ENCODE measurements around the gene ANO8. TPM values are rescaled to one million over a fixed set of nuclear protein-coding genes. Genes with fewer than 3 reads are reported as not detected.
"Not testable (repeated sequence)": the region's sequence is repeated elsewhere in the genome, so short reads cannot be mapped to it uniquely, and the experiment has no call there.

ANO8 gene
- total RNA-seq, 2 donors from 2014 or later: 7.0 to 16.5 TPM

- WGBS, 2 donors: 67 to 73% methylated on average over 3 of the region's 3 CpGs
- H3K4me3 ChIP-seq: no peak overlapping the region
- intact Hi-C loops (cut with DNase I): no loop called here
Observed at GRCh38 chr19:17279436-17279835, 55.2 kb downstream of the ANO8 start.

GRCh38 chr19:17275441-17276175, 59.0 kb downstream of the ANO8 start:
- H3K36me3 ChIP-seq (replicated peaks in 1 of 2; ENCODE audit: insufficient read depth in 1 of 2, low read depth in 2 of 2): peaks cover 0 to 26% of the 10 kb centered on the region in 2 donors
- no peak for TF ChIP-seq POLR2A (IDR thresholded peaks at IDR 0.05)
- TF ChIP-seq CTCF (IDR thresholded peaks at IDR 0.05): no peak

More at GRCh38 chr19:17279436-17279835, 55.2 kb downstream of the ANO8 start:
- no peaks in the 10 kb centered on the region for H3K9me3 ChIP-seq
- H3K27ac ChIP-seq: no peak overlapping the region
- H3K27me3 ChIP-seq: peaks cover 0 to 10% of the 10 kb centered on the region in 2 donors
- peaks cover 0 to 14% of the 10 kb centered on the region in 2 donors for H3K36me3 ChIP-seq (replicated peaks in 1 of 2; ENCODE audit: insufficient read depth in 1 of 2, low read depth in 2 of 2)
- H3K4me1 ChIP-seq: peaks cover 17% of the 10 kb centered on the region
- no peak for TF ChIP-seq CTCF (IDR thresholded peaks at IDR 0.05)
- no peak for TF ChIP-seq POLR2A (IDR thresholded peaks at IDR 0.05)
- ATAC-seq (no peak), DNase-seq (no peak)

GRCh38 chr19:17274892-17275291, 59.8 kb downstream of the ANO8 start:
- H3K27ac ChIP-seq; H3K4me1 ChIP-seq; H3K4me3 ChIP-seq; intact Hi-C loops (cut with DNase I); H3K27me3 ChIP-seq; H3K9me3 ChIP-seq; DNase-seq; ATAC-seq: not testable (repeated sequence)
- H3K36me3 ChIP-seq (replicated peaks in 1 of 2; ENCODE audit: insufficient read depth in 1 of 2, low read depth in 2 of 2): peaks cover 0 to 26% of the 10 kb centered on the region in 2 donors
- whole genome bisulfite sequencing, 2 donors: 92 to 98% methylated on average over 3 of the region's 3 CpGs

More at GRCh38 chr19:17275441-17276175, 59.0 kb downstream of the ANO8 start:
- intact Hi-C loops (cut with DNase I): no loop called here
- WGBS, 2 donors: 89 to 96% methylated on average over 12 to 19 of the region's 19 CpGs
- no peak for ATAC-seq
- H3K27ac ChIP-seq: no peak overlapping the region
- no peak overlapping the region for H3K4me3 ChIP-seq
- H3K9me3 ChIP-seq: no peaks in the 10 kb centered on the region
- no peaks in the 10 kb centered on the region for H3K27me3 ChIP-seq
- H3K4me1 ChIP-seq: no peaks in the 10 kb centered on the region
- DNase-seq: no peak

Other genes with a start within 250 kb of the ANO8 start
- 10 to 100 TPM; 13.2 to 20.1 TPM for gene USE1, start 119.5 kb downstream of the ANO8 start, total RNA-seq
- 10 to 100 TPM; 27.4 to 27.8 TPM for gene OCEL1, start 108.6 kb downstream of the ANO8 start, total RNA-seq
- 10 to 100 TPM; 67.6 to 83.3 TPM for gene NR2F6, start 88.9 kb downstream of the ANO8 start, total RNA-seq
- gene USHBP1, start 70.1 kb downstream of the ANO8 start, total RNA-seq: 10 to 100 TPM in 1 of 2 donors, 1 to 10 TPM in 1; 9.2 to 10.4 TPM
- 10 to 100 TPM; 45.2 to 84.6 TPM for gene BABAM1, start 67.4 kb downstream of the ANO8 start, total RNA-seq
- gene ANKLE1, start 53.0 kb downstream of the ANO8 start, total RNA-seq: under 1 TPM in 1 of 2 donors, not detected in 1; 0.33 TPM
- 10 to 100 TPM; 10.2 to 12.2 TPM for gene ABHD8, start 31.4 kb downstream of the ANO8 start, total RNA-seq
- 100 to 1,000 TPM in 1 of 2 donors, 10 to 100 TPM in 1; 47.7 to 152 TPM for gene MRPL34, start 29.0 kb downstream of the ANO8 start, total RNA-seq
- gene DDA1, start 25.3 kb downstream of the ANO8 start, total RNA-seq: 1 to 10 TPM; 3.3 to 6.2 TPM
- 100 to 1,000 TPM in 1 of 2 donors, 10 to 100 TPM in 1; 13.7 to 127 TPM for gene GTPBP3, start 2.7 kb upstream of the ANO8 start, total RNA-seq
- gene PLVAP, start 42.5 kb upstream of the ANO8 start, total RNA-seq: 10 to 100 TPM; 37.9 to 49.8 TPM
- gene CCDC194, start 59.3 kb upstream of the ANO8 start, total RNA-seq: not detected
- gene BST2, start 70.8 kb upstream of the ANO8 start, total RNA-seq: 10 to 100 TPM; 34.3 to 43.6 TPM
- gene MVB12A, start 85.2 kb upstream of the ANO8 start, total RNA-seq: 10 to 100 TPM; 33.3 to 34.8 TPM
- under 1 TPM in 1 of 2 donors, not detected in 1; 0.52 TPM for gene TMEM221, start 113.8 kb upstream of the ANO8 start, total RNA-seq
- gene NXNL1, start 126.1 kb upstream of the ANO8 start, total RNA-seq: not detected
- gene SLC27A1, start 135.7 kb upstream of the ANO8 start, total RNA-seq: 10 to 100 TPM; 21.1 to 25.7 TPM
- gene PGLS, start 176.8 kb upstream of the ANO8 start, total RNA-seq: 10 to 100 TPM; 64.9 to 82.7 TPM
- gene COLGALT1, start 220.8 kb upstream of the ANO8 start, total RNA-seq: 10 to 100 TPM; 38.9 to 41.5 TPM

All from body of pancreas (tissue), 4 donors.